Jurkat, Clone E6-1 (cell line): ENCODE results near the gene BIRC7.
"Not testable (repeated sequence)": the region's sequence is repeated elsewhere in the genome, so short reads cannot be mapped to it uniquely, and the experiment has no call there.

Experiments
- DNase-seq: peaks from one replicate; pipeline ENCODE4 v3.0.0-alpha.2; 2011; ENCODE audit warnings: low read depth, low spot score
- H3K4me3 ChIP-seq: 2 replicates; pipeline ENCODE4 v1.5.1; 2011; ENCODE audit warnings: mild to moderate bottlenecking, low read length, control low read depth, moderate library complexity

Gene BIRC7

GRCh38 chr20:63241272-63241671, 5.6 kb downstream of the BIRC7 start:
- no peak overlapping the region for H3K4me3 ChIP-seq
- no peak for DNase-seq

- H3K4me3 ChIP-seq, result no peak overlapping the region
- DNase-seq, result no peak
These were observed 7.0 kb downstream of the BIRC7 start for GRCh38 chr20:63242736-63243135.

- no peak for DNase-seq
- H3K4me3 ChIP-seq, result no peak overlapping the region
These were observed 8.0 kb downstream of the BIRC7 start for GRCh38 chr20:63243604-63244247.

- DNase-seq, result no peak
- H3K4me3 ChIP-seq, result no peak overlapping the region
These were observed 8.8 kb downstream of the BIRC7 start for GRCh38 chr20:63244468-63244867.

DNA sequence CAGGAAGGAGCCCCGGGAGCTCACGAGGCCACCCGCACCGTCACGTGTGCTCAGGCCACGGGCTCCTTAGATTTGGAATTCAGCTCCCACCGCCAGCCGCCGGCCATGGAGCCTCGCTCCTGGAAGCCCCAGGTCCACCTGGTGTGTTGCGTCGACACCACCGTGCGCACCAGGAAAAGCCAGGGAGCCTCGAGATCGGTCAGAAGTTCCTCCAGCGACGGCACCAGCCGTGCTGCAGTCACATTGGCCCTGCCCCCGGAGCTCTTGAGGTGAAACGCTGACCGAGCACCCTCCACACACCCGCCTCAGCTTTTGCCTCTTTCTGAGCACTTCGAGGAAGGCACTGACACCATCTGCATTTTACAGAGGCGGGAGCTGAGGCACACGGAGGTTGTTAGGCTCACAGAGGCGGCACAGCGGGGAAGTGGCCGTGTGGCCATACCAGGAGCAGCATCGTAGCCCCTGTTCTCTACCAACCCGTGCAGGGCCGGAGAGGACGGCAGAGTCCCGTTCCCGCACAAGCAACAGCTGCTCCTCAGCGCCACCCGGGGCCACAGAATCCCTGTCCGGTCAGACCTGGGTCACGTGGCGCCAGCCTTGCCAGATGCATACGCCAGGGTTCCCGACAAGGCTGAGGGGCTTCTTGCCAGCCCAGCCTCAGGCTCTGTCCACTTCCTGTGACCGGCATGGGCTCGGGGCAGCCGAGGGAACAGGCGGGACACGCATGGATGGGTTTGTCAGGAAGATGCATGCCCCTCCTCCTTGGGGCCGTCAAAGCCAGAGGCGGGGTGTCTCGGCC, 11.0 kb downstream of the BIRC7 start:
- no peak overlapping the region for H3K4me3 ChIP-seq
- no peak for DNase-seq

DNA sequence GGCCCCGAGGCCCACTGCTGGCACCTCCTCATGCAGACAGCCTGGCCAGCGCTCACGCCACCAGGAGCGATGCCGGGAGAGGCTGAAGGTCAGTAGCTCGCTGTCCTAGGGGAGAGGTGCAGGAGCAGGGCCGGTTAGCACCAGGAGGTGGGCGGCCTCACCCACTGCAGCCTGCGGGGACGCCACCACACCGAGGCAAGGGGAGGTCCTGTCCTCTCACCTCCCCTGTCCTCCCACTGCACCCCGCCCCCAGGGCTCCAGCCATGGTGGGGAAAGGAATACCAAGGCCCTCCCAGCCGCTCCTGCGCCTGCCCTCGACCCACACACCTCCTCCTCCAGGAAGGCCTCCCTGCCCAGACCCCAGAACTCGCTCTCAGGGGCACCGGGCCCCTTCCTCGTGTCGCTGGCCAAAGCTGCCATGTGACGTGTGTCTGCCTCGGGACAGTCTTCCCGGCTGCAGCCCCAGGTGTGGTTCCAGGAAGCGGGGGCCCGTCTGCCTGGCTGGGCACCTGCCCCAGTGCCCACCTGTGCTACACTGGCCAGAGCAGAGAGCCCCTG, 12.0 kb downstream of the BIRC7 start:
- no peak overlapping the region for H3K4me3 ChIP-seq
- no peak for DNase-seq

- H3K4me3 ChIP-seq, result no peak overlapping the region
- no peak for DNase-seq
These were observed 13.3 kb downstream of the BIRC7 start for GRCh38 chr20:63248835-63249591.

GRCh38 chr20:63249891-63250290, 14.2 kb downstream of the BIRC7 start:
- DNase-seq, result no peak

GRCh38 chr20:63251350-63251749, 15.6 kb downstream of the BIRC7 start:
- H3K4me3 ChIP-seq, DNase-seq: not testable (repeated sequence)

More at GRCh38 chr20:63249891-63250290, 14.2 kb downstream of the BIRC7 start:
- no peak overlapping the region for H3K4me3 ChIP-seq

DNA sequence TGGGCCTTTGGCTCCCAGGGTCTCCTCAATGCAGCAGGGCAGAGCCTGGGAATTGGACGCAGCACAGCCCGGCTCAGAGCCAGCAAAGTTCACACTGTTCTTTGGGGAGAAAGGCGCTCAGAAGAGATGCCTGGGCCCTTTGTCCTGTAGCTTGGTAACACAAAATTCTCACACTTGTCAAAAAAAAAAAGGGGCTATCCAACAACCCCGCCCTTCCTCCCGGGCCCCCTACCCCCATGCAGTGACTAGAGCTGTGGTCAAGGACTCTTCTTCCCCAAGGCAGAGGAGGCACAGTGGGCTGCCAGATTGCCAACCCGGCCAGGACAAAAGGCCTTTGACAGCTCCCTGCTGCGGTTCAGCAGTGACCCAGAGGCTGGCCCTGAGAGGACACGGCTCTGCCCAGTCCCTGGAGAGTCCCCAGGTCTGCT, 16.6 kb downstream of the BIRC7 start:
- no peak for DNase-seq
- no peak overlapping the region for H3K4me3 ChIP-seq

- H3K4me3 ChIP-seq, result no peak overlapping the region
- DNase-seq, result no peak
These were observed 17.3 kb downstream of the BIRC7 start for GRCh38 chr20:63253065-63253437.

DNA sequence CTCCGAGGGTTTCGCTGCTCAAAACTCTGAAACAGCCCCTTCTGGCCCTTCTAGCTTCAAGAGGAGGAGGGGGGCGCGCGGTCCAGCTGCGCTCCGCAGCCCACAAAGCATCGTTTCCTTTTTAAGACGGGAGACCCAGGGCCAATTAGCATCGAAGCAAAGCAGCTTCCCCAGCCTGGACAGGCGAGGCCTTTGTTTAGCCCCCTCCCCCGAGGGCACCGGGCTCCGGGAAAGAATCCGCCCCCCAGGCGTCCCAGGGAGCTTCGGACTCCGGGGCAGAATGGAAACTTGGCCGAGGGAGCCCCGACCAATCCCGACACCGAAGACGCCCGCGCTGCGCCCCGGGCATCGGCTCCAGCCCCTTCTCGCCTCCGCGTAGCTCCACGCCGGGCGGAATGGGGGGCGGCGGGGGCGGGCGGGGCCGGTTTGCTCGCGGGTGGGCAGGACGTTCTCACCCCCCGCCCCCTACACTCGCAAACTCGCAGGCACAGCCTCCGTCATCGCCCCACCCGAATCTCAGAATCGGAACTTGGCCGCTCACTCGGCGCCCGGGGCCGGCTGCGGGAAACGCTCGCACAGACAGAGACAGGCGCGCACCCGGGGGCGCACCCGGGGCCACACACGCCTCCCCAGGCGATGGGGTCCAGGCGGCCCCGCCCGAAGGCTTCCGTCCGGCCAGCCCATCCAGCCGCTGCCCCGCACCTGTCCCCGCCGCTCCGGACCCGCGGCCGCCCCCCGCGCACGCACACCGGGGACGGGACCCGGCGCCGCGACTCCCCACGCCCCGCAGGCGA, 17.9 kb downstream of the BIRC7 start:
- H3K4me3 ChIP-seq, result no peak overlapping the region
- DNase-seq, result no peak

GRCh38 chr20:63254232-63254605, 18.5 kb downstream of the BIRC7 start, which contains the start of gene NKAIN4:
NKAIN4 (minus strand) TSS chr20:63254463; CDS start chr20:63254450, 13 bp downstream.
- no peak within 1 kb of the TSS for H3K4me3 ChIP-seq
- no peak for DNase-seq

DNA sequence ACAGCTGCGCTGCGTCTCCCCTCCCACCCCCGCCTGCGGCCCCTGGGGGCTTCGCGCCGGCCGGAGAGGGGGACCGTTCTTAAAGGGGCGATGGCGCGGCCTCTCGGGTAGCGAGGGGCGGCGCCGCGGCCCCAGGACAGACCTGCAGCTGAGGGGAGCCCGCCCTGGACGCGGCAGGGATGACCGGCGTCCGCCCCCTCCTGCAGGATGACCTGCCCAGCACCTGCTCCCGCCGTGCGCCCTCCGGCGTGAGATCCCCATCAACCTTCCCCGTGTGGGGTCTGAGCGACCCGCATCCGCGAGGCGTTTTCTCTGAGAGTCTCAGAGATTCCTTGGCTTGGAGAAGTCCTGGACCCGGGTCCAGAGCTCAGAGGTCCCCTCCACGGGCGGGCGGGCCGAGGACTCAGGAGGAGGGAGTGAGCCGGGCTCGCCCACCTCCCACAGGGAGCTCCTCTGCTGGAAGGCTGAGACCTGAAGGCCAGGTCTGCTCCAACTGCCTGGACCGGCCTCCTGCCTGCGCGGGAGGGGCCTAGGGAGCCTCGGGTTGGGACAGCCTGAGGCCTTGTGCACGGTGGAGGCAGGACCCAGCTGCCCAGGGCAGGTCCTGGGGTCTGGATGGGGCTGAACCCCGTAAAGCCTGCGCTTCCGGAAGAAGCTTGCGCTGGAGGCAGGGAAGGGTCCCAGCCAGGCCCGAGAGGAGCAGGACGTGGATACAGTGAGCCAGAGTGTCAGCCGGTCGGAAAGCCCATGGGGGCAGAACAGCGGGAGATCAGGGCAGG, 19.1 kb downstream of the BIRC7 start:
- no peak overlapping the region for H3K4me3 ChIP-seq
- no peak for DNase-seq

- H3K4me3 ChIP-seq, result no peak overlapping the region
- no peak for DNase-seq
These were observed 20.4 kb downstream of the BIRC7 start for GRCh38 chr20:63255931-63256704.

- no peak for DNase-seq
- no peak overlapping the region for H3K4me3 ChIP-seq
These were observed 21.2 kb downstream of the BIRC7 start for GRCh38 chr20:63256954-63257353.

GRCh38 chr20:63257629-63258028, 21.9 kb downstream of the BIRC7 start:
- DNase-seq, result no peak
- H3K4me3 ChIP-seq, result no peak overlapping the region

- H3K4me3 ChIP-seq, result no peak overlapping the region
- DNase-seq, result no peak
These were observed 23.1 kb downstream of the BIRC7 start for GRCh38 chr20:63258781-63259180.
